Osteocyte (in vitro differentiated cells): ENCODE measurements around the gene FGF18. TPM values are rescaled to one million over a fixed set of nuclear protein-coding genes. Genes with fewer than 3 reads are reported as not detected.

Experiments used
- DNase-seq: peaks from one replicate; pipeline ENCODE4 v3.0.0; 2021; ENCODE audit warnings: mixed read lengths; ENCODE audit not compliant: unreplicated experiment; ENCODE audit errors: extremely low spot score
- H3K27ac Mint-ChIP-seq: one replicate; pipeline ENCODE4 v1.8.0; 2021; ENCODE audit warnings: mild to moderate bottlenecking, mixed read lengths; ENCODE audit not compliant: unreplicated experiment
- H3K27me3 Mint-ChIP-seq: one replicate; pipeline ENCODE4 v1.8.0; 2021; ENCODE audit warnings: mixed read lengths; ENCODE audit not compliant: unreplicated experiment
- H3K36me3 Mint-ChIP-seq: one replicate; pipeline ENCODE4 v1.8.0; 2021; ENCODE audit warnings: mixed read lengths; ENCODE audit not compliant: unreplicated experiment
- H3K4me1 Mint-ChIP-seq: one replicate; pipeline ENCODE4 v1.8.0; 2021; ENCODE audit warnings: mixed read lengths; ENCODE audit not compliant: unreplicated experiment
- H3K4me3 Mint-ChIP-seq: one replicate; pipeline ENCODE4 v1.8.0; 2021; ENCODE audit warnings: mild to moderate bottlenecking, moderate library complexity, mixed read lengths; ENCODE audit not compliant: unreplicated experiment
- H3K9me3 Mint-ChIP-seq: one replicate; pipeline ENCODE4 v1.8.0; 2021; ENCODE audit warnings: mixed read lengths; ENCODE audit not compliant: unreplicated experiment
- total RNA-seq: library from RNA; stranded (reverse); gene quantifications from 2 replicates; pipeline ENCODE4 v1.2.1, GENCODE V29; 2021
- TF ChIP-seq, protein P1 (sequence below): fragments of 200-600 bp; sonication (generic); IDR thresholded peaks from 2 replicates; pipeline ENCODE4 v1.5.0; 2021; ENCODE audit warnings: antibody characterized with exemption, mild to moderate bottlenecking, moderate library complexity

Gene FGF18
- total RNA-seq, 1 donor from 2014 or later: 5.9 TPM

DNA sequence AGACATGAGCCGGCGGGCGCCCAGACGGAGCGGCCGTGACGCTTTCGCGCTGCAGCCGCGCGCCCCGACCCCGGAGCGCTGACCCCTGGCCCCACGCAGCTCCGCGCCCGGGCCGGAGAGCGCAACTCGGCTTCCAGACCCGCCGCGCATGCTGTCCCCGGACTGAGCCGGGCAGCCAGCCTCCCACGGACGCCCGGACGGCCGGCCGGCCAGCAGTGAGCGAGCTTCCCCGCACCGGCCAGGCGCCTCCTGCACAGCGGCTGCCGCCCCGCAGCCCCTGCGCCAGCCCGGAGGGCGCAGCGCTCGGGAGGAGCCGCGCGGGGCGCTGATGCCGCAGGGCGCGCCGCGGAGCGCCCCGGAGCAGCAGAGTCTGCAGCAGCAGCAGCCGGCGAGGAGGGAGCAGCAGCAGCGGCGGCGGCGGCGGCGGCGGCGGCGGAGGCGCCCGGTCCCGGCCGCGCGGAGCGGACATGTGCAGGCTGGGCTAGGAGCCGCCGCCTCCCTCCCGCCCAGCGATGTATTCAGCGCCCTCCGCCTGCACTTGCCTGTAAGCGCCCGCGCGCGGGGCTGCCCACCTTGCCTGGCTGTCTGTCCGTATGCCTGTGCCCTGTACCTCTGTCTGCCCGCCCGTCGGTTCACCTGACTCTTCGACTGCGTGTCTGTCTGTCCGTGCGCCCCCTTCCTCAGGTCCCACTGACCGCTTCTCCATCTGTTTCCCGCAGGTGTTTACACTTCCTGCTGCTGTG, 412 bp downstream of the FGF18 start:
- Mint-ChIP-seq H3K27me3 (peaks cover 3% of the 10 kb centered on the region), H3K4me3 (peak overlapping the region; percentile 69), H3K4me1 (peaks cover 23% of the 10 kb centered on the region), H3K9me3 (no peaks in the 10 kb centered on the region), H3K27ac (no peak overlapping the region), H3K36me3 (no peaks in the 10 kb centered on the region)
- TF ChIP-seq, protein P1, sequence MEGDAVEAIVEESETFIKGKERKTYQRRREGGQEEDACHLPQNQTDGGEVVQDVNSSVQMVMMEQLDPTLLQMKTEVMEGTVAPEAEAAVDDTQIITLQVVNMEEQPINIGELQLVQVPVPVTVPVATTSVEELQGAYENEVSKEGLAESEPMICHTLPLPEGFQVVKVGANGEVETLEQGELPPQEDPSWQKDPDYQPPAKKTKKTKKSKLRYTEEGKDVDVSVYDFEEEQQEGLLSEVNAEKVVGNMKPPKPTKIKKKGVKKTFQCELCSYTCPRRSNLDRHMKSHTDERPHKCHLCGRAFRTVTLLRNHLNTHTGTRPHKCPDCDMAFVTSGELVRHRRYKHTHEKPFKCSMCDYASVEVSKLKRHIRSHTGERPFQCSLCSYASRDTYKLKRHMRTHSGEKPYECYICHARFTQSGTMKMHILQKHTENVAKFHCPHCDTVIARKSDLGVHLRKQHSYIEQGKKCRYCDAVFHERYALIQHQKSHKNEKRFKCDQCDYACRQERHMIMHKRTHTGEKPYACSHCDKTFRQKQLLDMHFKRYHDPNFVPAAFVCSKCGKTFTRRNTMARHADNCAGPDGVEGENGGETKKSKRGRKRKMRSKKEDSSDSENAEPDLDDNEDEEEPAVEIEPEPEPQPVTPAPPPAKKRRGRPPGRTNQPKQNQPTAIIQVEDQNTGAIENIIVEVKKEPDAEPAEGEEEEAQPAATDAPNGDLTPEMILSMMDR: no peak
- peak; percentile 84 for DNase-seq

- peak; percentile 83 for DNase-seq
- no peaks in the 10 kb centered on the region for H3K9me3 Mint-ChIP-seq
- peaks cover 3% of the 10 kb centered on the region for H3K27me3 Mint-ChIP-seq
- H3K27ac Mint-ChIP-seq: peak overlapping the region; percentile 37
- peak overlapping the region; percentile 69 for H3K4me3 Mint-ChIP-seq
- TF ChIP-seq, protein P1: no peak
- peaks cover 23% of the 10 kb centered on the region for H3K4me1 Mint-ChIP-seq
- H3K36me3 Mint-ChIP-seq: no peaks in the 10 kb centered on the region
These were observed 1.2 kb downstream of the FGF18 start for GRCh38 chr5:171420431-171421241.

- TF ChIP-seq, protein P1: no peak
- Mint-ChIP-seq H3K9me3 (no peaks in the 10 kb centered on the region), H3K4me3 (peak overlapping the region; percentile 66), H3K27ac (no peak overlapping the region), H3K36me3 (no peaks in the 10 kb centered on the region), H3K27me3 (peaks cover 3% of the 10 kb centered on the region), H3K4me1 (peaks cover 23% of the 10 kb centered on the region)
- peak; percentile 82 for DNase-seq
These were observed 2.1 kb downstream of the FGF18 start for GRCh38 chr5:171421331-171422262.

DNA sequence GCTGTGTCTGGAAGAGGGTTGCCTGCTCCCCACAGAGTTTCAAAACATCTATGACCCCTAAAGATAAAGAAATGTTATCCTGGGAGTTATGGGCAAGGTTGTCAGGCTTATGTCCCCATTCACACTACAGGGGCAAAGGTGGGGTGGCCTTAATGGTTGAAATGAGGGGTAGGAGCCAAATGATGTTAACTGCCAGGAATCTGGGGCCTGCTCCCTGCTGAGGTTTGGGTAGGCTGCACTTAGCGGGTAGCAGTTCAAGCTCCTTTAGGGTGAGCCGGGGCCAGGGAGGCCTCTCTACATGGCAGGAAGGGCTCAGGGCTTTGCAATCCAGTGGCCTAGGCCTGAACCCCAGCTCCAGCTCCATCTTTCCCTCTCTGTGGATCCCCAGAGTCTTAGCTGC, 3.0 kb downstream of the FGF18 start:
- Mint-ChIP-seq H3K4me3 (no peak overlapping the region), H3K27me3 (peaks cover 3% of the 10 kb centered on the region), H3K36me3 (no peaks in the 10 kb centered on the region), H3K4me1 (peaks cover 23% of the 10 kb centered on the region), H3K27ac (no peak overlapping the region), H3K9me3 (no peaks in the 10 kb centered on the region)
- TF ChIP-seq, protein P1: no peak
- DNase-seq: peak; percentile 60
